Fibroblast of villous mesenchyme (primary cell): ENCODE results near the gene CLHC1. TPM values are rescaled to one million over a fixed set of nuclear protein-coding genes. Genes with fewer than 3 reads are reported as not detected.
"Not testable (repeated sequence)": the region's sequence is repeated elsewhere in the genome, so short reads cannot be mapped to it uniquely, and the experiment has no call there.

ENCODE experiments used
- DNase-seq: peaks from one replicate; pipeline ENCODE4 v3.0.0-alpha.2; 2010; ENCODE audit warnings: low read depth
- H3K4me3 ChIP-seq: 2 replicates; pipeline ENCODE4 v1.5.1; 2011; ENCODE audit warnings: low read depth, mild to moderate bottlenecking, low read length
- total RNA-seq: library from RNA; depleted of rRNA; stranded (reverse); fragments of >200 nt; gene quantifications from 2 replicates; pipeline ENCODE4 v1.2.3, GENCODE V29; 2012
- TF ChIP-seq, protein P1 (sequence below): IDR thresholded peaks from 2 replicates; pipeline ENCODE4 v1.5.1; 2012; ENCODE audit warnings: low read depth, mild to moderate bottlenecking, low read length; ENCODE audit not compliant: insufficient read depth

Gene CLHC1
- 14.8 and 18.1 TPM in 2 replicates for total RNA-seq

DNA sequence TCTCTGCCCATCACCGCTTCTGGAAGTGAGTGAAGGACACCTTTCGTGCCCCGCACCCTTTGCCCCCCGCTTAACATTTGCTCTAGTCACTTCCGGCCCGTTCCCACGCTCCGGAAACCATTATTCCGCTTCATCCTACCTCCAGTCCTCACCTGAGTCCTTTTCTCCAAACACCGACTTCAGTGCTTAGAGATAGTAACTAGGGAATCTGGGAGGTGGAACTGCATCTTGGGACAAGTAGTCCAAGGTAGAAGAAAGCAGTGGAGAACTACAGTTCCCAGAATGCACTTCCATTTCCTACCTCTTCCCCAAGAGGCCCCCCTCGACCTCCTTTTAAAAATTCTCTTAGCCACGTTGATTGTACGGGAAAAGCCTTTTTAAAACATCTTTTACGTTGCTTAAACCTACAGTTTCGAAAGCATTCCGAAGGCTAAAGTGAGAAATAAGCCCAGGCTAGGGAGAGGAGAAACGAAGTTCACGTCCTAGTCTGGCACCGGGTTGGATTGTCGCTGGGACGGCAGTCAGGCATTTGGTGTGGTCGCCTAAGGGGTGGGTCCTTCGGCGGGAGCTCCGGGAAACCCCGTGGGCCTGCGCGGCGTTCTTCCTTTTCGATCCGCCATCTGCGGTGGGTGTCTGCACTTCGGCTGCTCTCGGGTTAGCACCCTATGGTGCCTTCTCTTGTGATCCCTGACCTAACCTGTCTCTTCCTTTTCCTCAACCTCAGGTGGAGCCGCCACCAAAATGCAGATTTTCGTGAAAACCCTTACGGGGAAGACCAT lies at the start of gene CLHC1, which contains the start of gene RPS27A:
Gene CLHC1 (minus strand): TSS at position 210 of the 779 bp plus-strand sequence. CDS start 9,882 bp downstream, outside the sequence.
Gene RPS27A (plus strand): TSS at position 605 of the 779 bp plus-strand sequence. CDS start 137 bp downstream, at position 742.
- H3K4me3 ChIP-seq = peak within 1 kb of the TSS; percentile 82
- DNase-seq = peak; percentile 93
- TF ChIP-seq, protein P1, sequence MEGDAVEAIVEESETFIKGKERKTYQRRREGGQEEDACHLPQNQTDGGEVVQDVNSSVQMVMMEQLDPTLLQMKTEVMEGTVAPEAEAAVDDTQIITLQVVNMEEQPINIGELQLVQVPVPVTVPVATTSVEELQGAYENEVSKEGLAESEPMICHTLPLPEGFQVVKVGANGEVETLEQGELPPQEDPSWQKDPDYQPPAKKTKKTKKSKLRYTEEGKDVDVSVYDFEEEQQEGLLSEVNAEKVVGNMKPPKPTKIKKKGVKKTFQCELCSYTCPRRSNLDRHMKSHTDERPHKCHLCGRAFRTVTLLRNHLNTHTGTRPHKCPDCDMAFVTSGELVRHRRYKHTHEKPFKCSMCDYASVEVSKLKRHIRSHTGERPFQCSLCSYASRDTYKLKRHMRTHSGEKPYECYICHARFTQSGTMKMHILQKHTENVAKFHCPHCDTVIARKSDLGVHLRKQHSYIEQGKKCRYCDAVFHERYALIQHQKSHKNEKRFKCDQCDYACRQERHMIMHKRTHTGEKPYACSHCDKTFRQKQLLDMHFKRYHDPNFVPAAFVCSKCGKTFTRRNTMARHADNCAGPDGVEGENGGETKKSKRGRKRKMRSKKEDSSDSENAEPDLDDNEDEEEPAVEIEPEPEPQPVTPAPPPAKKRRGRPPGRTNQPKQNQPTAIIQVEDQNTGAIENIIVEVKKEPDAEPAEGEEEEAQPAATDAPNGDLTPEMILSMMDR = no peak

DNA sequence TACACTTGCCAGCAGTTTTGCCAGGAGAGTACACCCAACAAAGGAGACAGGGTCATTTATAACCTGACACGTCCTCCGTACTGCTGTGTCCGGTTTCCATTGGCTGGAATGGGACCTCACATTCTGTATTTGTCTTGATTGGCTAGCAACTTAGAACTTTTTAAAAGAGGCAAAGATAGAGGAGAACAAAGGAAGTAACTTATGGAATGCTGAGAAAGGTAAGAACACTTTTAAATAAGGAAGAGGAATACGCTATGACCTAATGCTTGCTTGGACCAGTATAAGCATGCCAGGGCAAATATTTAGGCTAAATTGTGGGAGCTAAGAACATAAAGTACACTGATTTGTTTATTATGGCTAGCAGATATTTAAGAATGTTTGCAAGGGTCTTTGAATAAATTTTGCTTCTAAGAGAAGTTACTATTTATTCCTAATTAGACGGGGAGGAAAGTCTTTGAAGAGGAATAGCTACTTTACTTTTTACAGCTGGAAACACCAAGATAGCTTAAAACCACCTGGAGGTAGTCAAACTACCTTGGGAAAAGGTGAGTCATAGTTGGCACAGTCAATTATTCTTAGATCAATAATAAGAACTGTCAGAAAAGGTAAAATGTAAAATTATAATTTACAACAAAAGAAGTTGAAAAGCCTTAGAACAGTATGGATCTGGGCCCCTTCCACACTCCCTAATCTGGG lies 48.9 kb upstream of the CLHC1 start:
- H3K4me3 ChIP-seq, DNase-seq: not testable (repeated sequence)

DNA sequence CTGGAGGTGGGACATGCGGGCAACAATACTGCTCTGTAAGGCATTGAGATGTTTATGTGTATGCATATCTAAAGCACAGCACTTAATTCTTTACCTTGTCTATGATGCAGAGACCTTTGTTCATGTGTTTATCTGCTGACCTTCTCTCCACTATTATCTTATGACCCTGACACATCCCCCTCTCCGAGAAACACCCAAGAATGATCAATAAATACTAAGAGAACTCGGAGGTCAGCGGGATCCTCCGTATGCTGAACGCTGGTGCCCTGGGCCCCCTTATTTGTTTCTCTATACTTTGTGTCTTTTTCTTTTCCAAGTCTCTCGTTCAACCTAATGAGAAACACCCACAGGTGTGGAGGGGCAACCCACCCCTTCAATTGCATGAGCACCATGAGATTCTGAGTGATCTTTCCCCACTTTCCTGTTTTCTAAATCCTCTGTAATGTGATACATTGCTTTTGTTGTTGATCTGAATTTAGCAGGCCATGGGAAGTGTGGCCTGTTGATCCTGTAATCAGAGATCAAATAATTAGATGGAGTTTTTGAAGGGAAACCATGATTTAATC lies 47.8 kb upstream of the CLHC1 start:
- not testable (repeated sequence) for DNase-seq

DNA sequence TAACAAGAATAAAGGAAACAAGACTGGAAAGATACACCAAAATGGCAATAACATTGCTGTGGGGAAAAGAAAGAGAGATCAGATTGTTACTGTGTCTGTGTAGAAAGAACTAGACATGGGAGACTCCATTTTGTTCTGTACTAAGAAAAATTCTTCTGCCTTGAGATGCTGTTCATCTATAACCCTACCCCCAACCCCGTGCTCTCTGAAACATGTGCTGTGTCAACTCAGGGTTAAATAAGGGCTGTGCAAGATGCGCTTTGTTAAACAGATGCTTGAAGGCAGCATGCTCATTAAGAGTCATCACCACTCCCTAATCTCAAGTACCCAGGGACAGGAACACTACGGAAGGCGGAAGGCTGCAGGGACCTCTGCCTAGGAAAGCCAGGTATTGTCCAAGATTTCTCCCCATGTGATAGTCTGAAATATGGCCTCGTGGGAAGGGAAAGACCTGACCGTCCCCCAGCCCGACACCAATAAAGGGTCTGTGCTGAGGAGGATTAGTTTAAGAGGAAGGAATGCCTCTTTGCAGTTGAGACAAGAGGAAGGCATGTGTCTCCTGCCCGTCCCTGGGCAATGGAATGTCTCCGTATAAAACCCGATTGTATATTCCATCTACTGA lies 47.2 kb upstream of the CLHC1 start:
- not testable (repeated sequence) for DNase-seq

More for the DNA sequence above, 47.8 kb upstream of the CLHC1 start:
- H3K4me3 ChIP-seq = not testable (repeated sequence)

DNA sequence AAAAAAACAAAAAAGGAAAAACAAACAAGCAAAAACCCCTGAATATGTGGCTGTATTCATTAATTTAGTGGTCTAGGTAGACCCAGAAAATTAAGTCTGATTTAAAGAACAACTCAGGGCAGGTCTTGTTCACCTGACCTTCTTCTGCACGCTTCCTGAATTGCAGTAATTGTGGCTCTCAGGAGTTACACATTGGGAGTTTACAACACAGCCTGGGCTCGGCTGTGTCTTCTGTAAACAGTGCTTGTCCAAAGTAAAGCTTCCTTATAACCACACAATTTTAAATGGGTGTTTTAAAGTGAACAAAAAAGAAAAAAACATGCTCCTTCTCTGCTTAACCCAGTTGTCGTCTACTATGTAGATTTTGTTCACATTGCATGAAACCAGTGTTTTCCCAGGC lies 45.2 kb upstream of the CLHC1 start:
- H3K4me3 ChIP-seq = no peak overlapping the region
- TF ChIP-seq, protein P1 = no peak
- no peak for DNase-seq

More for the DNA sequence above, 47.2 kb upstream of the CLHC1 start:
- not testable (repeated sequence) for H3K4me3 ChIP-seq

DNA sequence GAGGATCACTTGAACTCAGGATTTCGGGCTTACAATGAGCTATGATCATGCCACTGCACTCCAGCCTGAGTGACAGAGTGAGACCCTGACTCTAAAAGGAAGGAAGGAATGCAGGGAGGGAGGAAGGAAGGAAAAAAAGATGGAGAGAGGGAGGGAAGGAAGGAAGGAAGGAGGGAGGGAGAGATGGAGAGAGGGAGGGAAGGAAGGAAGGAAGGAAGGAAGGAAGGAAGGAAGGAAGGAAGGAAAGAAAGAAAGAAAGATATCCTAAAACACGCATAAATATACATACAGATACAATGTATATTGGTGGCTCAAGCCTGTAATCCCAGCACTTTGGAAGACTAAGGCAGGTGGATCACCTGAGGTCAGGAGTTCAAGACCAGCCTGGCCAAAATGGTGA lies 42.3 kb upstream of the CLHC1 start:
- not testable (repeated sequence) for DNase-seq, H3K4me3 ChIP-seq

DNA sequence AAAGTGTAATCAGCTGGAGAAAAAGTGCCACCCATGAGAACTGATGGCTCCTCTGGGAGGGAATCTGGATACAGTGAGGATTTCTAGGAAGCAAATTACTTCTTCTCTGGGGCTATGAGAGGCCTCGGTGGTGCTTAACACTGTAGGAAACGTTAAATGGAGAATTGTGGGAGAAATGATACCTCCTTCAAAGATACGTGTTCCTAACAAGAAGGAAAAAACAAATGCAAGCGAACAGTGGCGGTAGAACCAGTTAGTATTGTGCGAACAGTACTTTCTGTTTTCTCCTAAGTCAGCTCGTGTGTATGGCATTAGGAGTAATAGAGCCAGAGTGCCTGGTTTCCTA lies 37.5 kb upstream of the CLHC1 start:
- H3K4me3 ChIP-seq = peak overlapping the region; percentile 88
- DNase-seq = peak; percentile 10
- TF ChIP-seq, protein P1 = no peak

DNA sequence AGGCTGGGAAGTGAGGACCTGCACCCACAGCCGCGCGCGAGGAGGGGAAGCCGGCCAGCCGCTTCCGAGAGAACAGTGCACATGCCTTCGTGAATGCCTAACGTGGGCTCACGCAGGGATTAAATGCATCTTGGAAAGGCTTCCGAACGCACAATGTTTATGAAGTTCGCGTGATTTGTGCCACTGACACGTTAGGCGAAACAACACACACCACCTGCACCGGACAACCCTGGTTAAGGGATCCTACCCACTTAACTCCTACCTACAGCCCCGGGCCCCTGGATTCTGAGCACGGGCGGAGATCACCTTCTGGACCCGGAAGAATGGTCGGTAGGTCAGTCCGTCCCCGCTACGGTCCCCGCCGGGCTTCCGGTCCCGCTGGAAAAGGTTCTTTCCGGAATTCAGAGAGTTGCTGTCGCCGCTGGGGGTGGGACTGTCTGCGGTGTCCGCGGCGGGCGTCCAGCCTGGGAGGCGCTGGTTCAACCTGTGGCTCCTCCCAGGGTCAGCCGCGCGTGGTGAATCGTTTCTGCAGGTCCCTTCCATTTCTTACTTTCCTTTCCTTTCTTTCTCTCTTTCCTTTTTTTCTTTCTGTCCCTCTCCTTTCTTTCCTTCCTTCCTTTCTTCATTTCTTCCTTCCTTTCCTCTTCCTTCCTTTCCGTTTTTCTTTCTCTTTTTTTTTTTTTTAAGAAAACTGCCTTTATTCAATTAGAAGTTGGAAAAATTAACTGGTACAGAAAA lies 37.0 kb upstream of the CLHC1 start, which contains the start of gene MTIF2:
Gene MTIF2 (minus strand): TSS at position 325 of the 738 bp plus-strand sequence. CDS start 5,373 bp downstream, outside the sequence.
- DNase-seq = peak; percentile 93
- TF ChIP-seq, protein P1 = no peak
- peak within 1 kb of the TSS; percentile 88 for H3K4me3 ChIP-seq
